GM06990 (cell line): ENCODE measurements around the gene COL27A1.

Experiments
- DNase-seq: peaks from one replicate; pipeline ENCODE4 v3.0.0-alpha.2; 2011; ENCODE audit not compliant: insufficient read length; ENCODE audit errors: extremely low read depth
- H3K27me3 ChIP-seq: replicated peaks from 2 replicates; pipeline ENCODE4 v1.6.0; 2011; ENCODE audit warnings: low read length; ENCODE audit not compliant: control insufficient read depth, insufficient read depth
- H3K36me3 ChIP-seq: 2 replicates; pipeline ENCODE4 v1.5.1; 2011; ENCODE audit warnings: low read length; ENCODE audit not compliant: control insufficient read depth, insufficient read depth
- H3K4me3 ChIP-seq: replicated peaks from 2 replicates; pipeline ENCODE4 v1.5.1; 2011; ENCODE audit warnings: low read depth, mild to moderate bottlenecking, control low read depth, low read length
- CTCF ChIP-seq: IDR thresholded peaks from 2 replicates; pipeline ENCODE4 v1.5.1; 2011; ENCODE audit warnings: low read length, control low read depth, mild to moderate bottlenecking, inconsistent platforms; ENCODE audit not compliant: insufficient read depth, poor library complexity, severe bottlenecking

COL27A1 gene

GRCh38 chr9:114355821-114356220 lies 200.5 kb downstream of the COL27A1 start:
- no peak for DNase-seq
- H3K4me3 ChIP-seq = no peak overlapping the region
- H3K36me3 ChIP-seq = peaks cover 44% of the 10 kb centered on the region
- no peaks in the 10 kb centered on the region for H3K27me3 ChIP-seq
- TF ChIP-seq CTCF = no peak

- DNase-seq = no peak
- H3K27me3 ChIP-seq = no peaks in the 10 kb centered on the region
- H3K4me3 ChIP-seq = no peak overlapping the region
- TF ChIP-seq CTCF = no peak
- peaks cover 49% of the 10 kb centered on the region for H3K36me3 ChIP-seq
Measured at GRCh38 chr9:114356792-114357191, 201.5 kb downstream of the COL27A1 start.

- no peak overlapping the region for H3K4me3 ChIP-seq
- TF ChIP-seq CTCF = no peak
- no peaks in the 10 kb centered on the region for H3K27me3 ChIP-seq
- no peak for DNase-seq
- H3K36me3 ChIP-seq = peaks cover 54% of the 10 kb centered on the region
Measured at GRCh38 chr9:114357360-114357759, 202.0 kb downstream of the COL27A1 start.

GRCh38 chr9:114357911-114358328 lies 202.6 kb downstream of the COL27A1 start:
- Histone ChIP-seq H3K4me3 (no peak overlapping the region), H3K36me3 (peaks cover 58% of the 10 kb centered on the region), H3K27me3 (no peaks in the 10 kb centered on the region)
- no peak for DNase-seq
- TF ChIP-seq CTCF = no peak

GRCh38 chr9:114359801-114360200 lies 204.5 kb downstream of the COL27A1 start:
- Histone ChIP-seq H3K27me3 (no peaks in the 10 kb centered on the region), H3K36me3 (peaks cover 73% of the 10 kb centered on the region)
- TF ChIP-seq CTCF = no peak

GRCh38 chr9:114361542-114361941 lies 206.2 kb downstream of the COL27A1 start:
- no peak for DNase-seq
- Histone ChIP-seq H3K27me3 (no peaks in the 10 kb centered on the region), H3K36me3 (peaks cover 63% of the 10 kb centered on the region), H3K4me3 (no peak overlapping the region)
- TF ChIP-seq CTCF = no peak

More at GRCh38 chr9:114359801-114360200, 204.5 kb downstream of the COL27A1 start:
- no peak overlapping the region for H3K4me3 ChIP-seq
- no peak for DNase-seq
